Activated T-cell treated with anti-CD3 and anti-CD28 coated beads, Interleukin-2, amount 50 U/mL, for 4 hours (primary cell): ENCODE results near the gene PEX19. TPM values are rescaled to one million over a fixed set of nuclear protein-coding genes. Genes with fewer than 3 reads are reported as not detected.

Experiments used
- ATAC-seq, 2 donors: fragments of 200-7000 bp; cut with Tn5 transposase; one replicate each; pipeline ENCODE4 v1.10.0; 2021
- DNase-seq: peaks from one replicate; pipeline ENCODE4 v3.0.0-alpha.2; 2020
- H3K27me3 Mint-ChIP-seq: one replicate; pipeline ENCODE4 v1.8.0; 2021; ENCODE audit warnings: low read depth, mixed read lengths
- H3K36me3 Mint-ChIP-seq: one replicate; pipeline ENCODE4 v1.8.0; 2022; ENCODE audit warnings: mixed read lengths; ENCODE audit not compliant: insufficient read depth
- H3K4me1 Mint-ChIP-seq: one replicate; pipeline ENCODE4 v1.8.0; 2021; ENCODE audit warnings: low read depth, mixed read lengths
- H3K4me3 Mint-ChIP-seq: one replicate; pipeline ENCODE4 v1.8.0; 2021; ENCODE audit warnings: mild to moderate bottlenecking, moderate library complexity, mixed read lengths
- H3K9me3 Mint-ChIP-seq: one replicate; pipeline ENCODE4 v1.8.0; 2021; ENCODE audit warnings: mixed read lengths
- total RNA-seq, 3 donors: library from RNA; stranded (reverse); gene quantifications; one replicate each; pipeline ENCODE4 v1.2.1, GENCODE V29; 2021

PEX19 gene
- total RNA-seq: 10 to 100 TPM; 55.1 to 64.3 (median 57.9) TPM

GRCh38 chr1:160284782-160285344, at the start of gene PEX19:
PEX19 (minus strand) TSS chr1:160285133; CDS start chr1:160285124, 9 bp downstream.
- peak; percentile 90 for DNase-seq
- no peaks in the 10 kb centered on the region for H3K27me3 Mint-ChIP-seq
- H3K4me3 Mint-ChIP-seq: peak within 1 kb of the TSS; percentile 97
- H3K4me1 Mint-ChIP-seq: peaks cover 21% of the 10 kb centered on the region
- peaks cover 20% of the 10 kb centered on the region for H3K36me3 Mint-ChIP-seq
- H3K9me3 Mint-ChIP-seq: no peaks in the 10 kb centered on the region
- peak; percentile 100 for ATAC-seq

GRCh38 chr1:160332516-160332915, 47.6 kb upstream of the PEX19 start:
- Mint-ChIP-seq H3K4me1 (no peaks in the 10 kb centered on the region), H3K9me3 (no peaks in the 10 kb centered on the region), H3K27me3 (no peaks in the 10 kb centered on the region), H3K4me3 (no peak overlapping the region), H3K36me3 (peaks cover 43% of the 10 kb centered on the region)
- DNase-seq (no peak), ATAC-seq (no peak)

- no peaks in the 10 kb centered on the region for H3K9me3 Mint-ChIP-seq
- no peaks in the 10 kb centered on the region for H3K4me1 Mint-ChIP-seq
- no peaks in the 10 kb centered on the region for H3K27me3 Mint-ChIP-seq
- no peak overlapping the region for H3K4me3 Mint-ChIP-seq
- peaks cover 47% of the 10 kb centered on the region for H3K36me3 Mint-ChIP-seq
- no peak for ATAC-seq
- DNase-seq: no peak
These were observed 45.2 kb upstream of the PEX19 start for GRCh38 chr1:160330119-160330518.

- Mint-ChIP-seq H3K36me3 (peaks cover 42% of the 10 kb centered on the region), H3K4me1 (no peaks in the 10 kb centered on the region), H3K4me3 (no peak overlapping the region), H3K27me3 (no peaks in the 10 kb centered on the region), H3K9me3 (no peaks in the 10 kb centered on the region)
- DNase-seq (no peak), ATAC-seq (no peak)
These were observed 43.3 kb upstream of the PEX19 start for GRCh38 chr1:160328184-160328583.

- DNase-seq (no peak), ATAC-seq (no peak)
- peaks cover 1% of the 10 kb centered on the region for H3K4me1 Mint-ChIP-seq
- no peak overlapping the region for H3K4me3 Mint-ChIP-seq
- H3K27me3 Mint-ChIP-seq: no peaks in the 10 kb centered on the region
- H3K36me3 Mint-ChIP-seq: peaks cover 45% of the 10 kb centered on the region
- H3K9me3 Mint-ChIP-seq: no peaks in the 10 kb centered on the region
These were observed 41.5 kb upstream of the PEX19 start for GRCh38 chr1:160326418-160326817.

GRCh38 chr1:160325252-160325651, 40.3 kb upstream of the PEX19 start:
- H3K36me3 Mint-ChIP-seq: peaks cover 49% of the 10 kb centered on the region
- H3K4me1 Mint-ChIP-seq: peaks cover 7% of the 10 kb centered on the region
- DNase-seq (no peak), ATAC-seq (no peak)
- no peaks in the 10 kb centered on the region for H3K9me3 Mint-ChIP-seq
- H3K27me3 Mint-ChIP-seq: no peaks in the 10 kb centered on the region
- H3K4me3 Mint-ChIP-seq: no peak overlapping the region

GRCh38 chr1:160322831-160323230, 37.9 kb upstream of the PEX19 start:
- peaks cover 17% of the 10 kb centered on the region for H3K4me1 Mint-ChIP-seq
- no peak overlapping the region for H3K4me3 Mint-ChIP-seq
- no peaks in the 10 kb centered on the region for H3K27me3 Mint-ChIP-seq
- H3K9me3 Mint-ChIP-seq: no peaks in the 10 kb centered on the region
- ATAC-seq: no peak
- DNase-seq: no peak
- peaks cover 53% of the 10 kb centered on the region for H3K36me3 Mint-ChIP-seq

GRCh38 chr1:160315359-160315758, 30.4 kb upstream of the PEX19 start:
- DNase-seq (no peak), ATAC-seq (no peak)
- peaks cover 71% of the 10 kb centered on the region for H3K36me3 Mint-ChIP-seq
- peaks cover 10% of the 10 kb centered on the region for H3K9me3 Mint-ChIP-seq
- no peak overlapping the region for H3K4me3 Mint-ChIP-seq
- H3K27me3 Mint-ChIP-seq: no peaks in the 10 kb centered on the region
- peaks cover 15% of the 10 kb centered on the region for H3K4me1 Mint-ChIP-seq

- Mint-ChIP-seq H3K4me1 (no peaks in the 10 kb centered on the region), H3K27me3 (no peaks in the 10 kb centered on the region), H3K4me3 (no peak overlapping the region), H3K36me3 (peaks cover 56% of the 10 kb centered on the region), H3K9me3 (no peaks in the 10 kb centered on the region)
- no peak for DNase-seq
- ATAC-seq: no peak
These were observed 24.6 kb upstream of the PEX19 start for GRCh38 chr1:160309571-160309970.

GRCh38 chr1:160309185-160309557, 24.2 kb upstream of the PEX19 start:
- ATAC-seq (no peak), DNase-seq (no peak)
- Mint-ChIP-seq H3K4me3 (no peak overlapping the region), H3K36me3 (peaks cover 58% of the 10 kb centered on the region), H3K9me3 (no peaks in the 10 kb centered on the region), H3K27me3 (no peaks in the 10 kb centered on the region), H3K4me1 (no peaks in the 10 kb centered on the region)

GRCh38 chr1:160308451-160309184, 23.7 kb upstream of the PEX19 start:
- Mint-ChIP-seq H3K9me3 (no peaks in the 10 kb centered on the region), H3K4me1 (no peaks in the 10 kb centered on the region), H3K36me3 (peaks cover 56% of the 10 kb centered on the region), H3K27me3 (no peaks in the 10 kb centered on the region), H3K4me3 (no peak overlapping the region)
- DNase-seq: no peak
- no peak for ATAC-seq

GRCh38 chr1:160307118-160307791, 22.3 kb upstream of the PEX19 start:
- Mint-ChIP-seq H3K4me1 (no peaks in the 10 kb centered on the region), H3K9me3 (no peaks in the 10 kb centered on the region), H3K27me3 (no peaks in the 10 kb centered on the region), H3K4me3 (no peak overlapping the region), H3K36me3 (peaks cover 54% of the 10 kb centered on the region)
- no peak for ATAC-seq
- DNase-seq: no peak

- no peaks in the 10 kb centered on the region for H3K4me1 Mint-ChIP-seq
- no peaks in the 10 kb centered on the region for H3K27me3 Mint-ChIP-seq
- ATAC-seq: no peak
- H3K4me3 Mint-ChIP-seq: no peak overlapping the region
- no peak for DNase-seq
- no peaks in the 10 kb centered on the region for H3K9me3 Mint-ChIP-seq
- H3K36me3 Mint-ChIP-seq: peaks cover 49% of the 10 kb centered on the region
These were observed 15.2 kb upstream of the PEX19 start for GRCh38 chr1:160300173-160300572.

GRCh38 chr1:160296036-160296435, 11.1 kb upstream of the PEX19 start:
- no peak for DNase-seq
- peaks cover 60% of the 10 kb centered on the region for H3K36me3 Mint-ChIP-seq
- no peaks in the 10 kb centered on the region for H3K27me3 Mint-ChIP-seq
- no peaks in the 10 kb centered on the region for H3K4me1 Mint-ChIP-seq
- ATAC-seq: no peak
- H3K9me3 Mint-ChIP-seq: no peaks in the 10 kb centered on the region
- no peak overlapping the region for H3K4me3 Mint-ChIP-seq
